Right cardiac atrium (tissue), 5 donors: ENCODE results near the gene CAV1. TPM values are rescaled to one million over a fixed set of nuclear protein-coding genes. Genes with fewer than 3 reads are reported as not detected.

Source experiments
- ATAC-seq, 2 donors: fragments of 200-7000 bp; cut with Tn5 transposase; one replicate each; pipeline versions ENCODE4 v1.8.0 to v1.9.1; 2020; ENCODE audit warnings: moderate library complexity in 2 of 2, mild to moderate bottlenecking in 1 of 2
- DNase-seq, 3 donors: peaks; one replicate each; pipeline ENCODE4 v3.0.0-alpha.2; 2020
- H3K27ac ChIP-seq: one replicate; pipeline ENCODE4 v1.5.1; 2013; ENCODE audit warnings: mild to moderate bottlenecking, low read length, control low read depth, moderate library complexity
- H3K27me3 ChIP-seq: one replicate; pipeline ENCODE4 v1.6.1; 2013; ENCODE audit not compliant: control insufficient read depth, insufficient read depth
- H3K4me1 ChIP-seq: one replicate; pipeline ENCODE4 v1.6.1; 2013; ENCODE audit warnings: low read length; ENCODE audit not compliant: control insufficient read depth, insufficient read depth
- H3K4me3 ChIP-seq: one replicate; pipeline ENCODE4 v1.5.1; 2013; ENCODE audit warnings: low read length, control low read depth
- H3K9me3 ChIP-seq: one replicate; pipeline ENCODE4 v1.6.1; 2013; ENCODE audit warnings: low read length; ENCODE audit not compliant: control insufficient read depth
- WGBS: extraction: QIAGEN DNeasy Blood & Tissue Kit; methylation state at CpG from one replicate; pipeline ENCODE4 v1.1.7; 2013; 5-methylcytosine and 5-hydroxymethylcytosine counted together
- intact Hi-C, 4 donors: fragments of 100-400 bp; cut with DNase I; formaldehyde crosslinking; loops; one replicate each; pipeline versions ENCODE4 v1.11.0 to v1.14.0; 2022 to 2023
- polyA plus RNA-seq: library from polyadenylated mRNA; stranded (reverse); fragments of 200-250 nt; gene quantifications from one replicate; pipeline ENCODE4 v1.2.3, GENCODE V29; 2013
- total RNA-seq, 4 donors: library from RNA; stranded (reverse); fragmentation: NEBNext Ultra II Directional; extraction: Animal tissue kit (Norgen Biotek cat#: 25700); gene quantifications; one replicate each; pipeline ENCODE4 v1.2.1, GENCODE V29; 2021
- donor health status: healthy with polysubstance abuse.
- donor health status: DM: no; HTN: yes; CAD: no.
- donor health status: DM: no; HTN: no; CAD: no.
- donor health status: DM: no; HTN: yes; CAD: no; lungs with severe emphysema.
- donor health status: DM: yes; HTN: yes; CAD: no.

Gene CAV1
- total and polyA plus RNA-seq, 5 donors, result 269 to 502 (median 357) TPM

DNA sequence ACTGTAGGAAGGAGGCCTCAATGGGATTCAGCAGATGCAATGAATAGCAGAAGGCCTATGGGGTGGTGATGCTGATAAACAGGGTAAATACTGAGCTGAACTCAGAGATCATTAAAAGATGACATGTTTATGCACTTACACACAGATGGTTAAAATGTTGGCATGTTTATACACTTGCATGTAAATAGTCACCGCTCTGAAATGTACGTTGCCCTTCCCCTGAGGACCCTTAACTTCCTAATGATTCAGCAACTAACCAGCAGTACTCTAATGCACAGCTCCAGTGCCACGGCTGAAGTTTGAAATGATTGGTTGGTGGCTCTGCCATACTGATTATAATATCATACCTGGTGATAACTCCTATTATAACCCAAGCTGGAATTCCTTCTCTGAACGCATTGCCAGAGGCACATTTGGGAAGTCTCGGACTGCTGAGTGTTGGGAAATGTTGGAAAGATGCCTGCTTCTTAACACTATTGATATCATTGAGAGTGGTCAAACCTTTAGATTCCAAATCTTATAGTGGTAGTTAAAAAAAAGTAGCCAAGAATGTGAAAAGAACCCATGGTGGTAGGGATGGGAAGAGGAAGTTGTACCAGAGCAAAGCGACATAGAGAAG, 3.7 kb upstream of the CAV1 start:
- H3K4me1 ChIP-seq, result no peaks in the 10 kb centered on the region
- no peak overlapping the region for H3K4me3 ChIP-seq
- H3K27me3 ChIP-seq, result no peaks in the 10 kb centered on the region
- H3K27ac ChIP-seq, result no peak overlapping the region
- no peak for DNase-seq
- 74% methylated on average over 6 of the region's 6 CpGs for WGBS
- H3K9me3 ChIP-seq, result no peaks in the 10 kb centered on the region
- ATAC-seq, result no peak
- intact Hi-C loops, result loop anchor here (10.0 kb wide), 5 partner anchors 54 to 256 kb away; no protein-coding TSS in a partner anchor

DNA sequence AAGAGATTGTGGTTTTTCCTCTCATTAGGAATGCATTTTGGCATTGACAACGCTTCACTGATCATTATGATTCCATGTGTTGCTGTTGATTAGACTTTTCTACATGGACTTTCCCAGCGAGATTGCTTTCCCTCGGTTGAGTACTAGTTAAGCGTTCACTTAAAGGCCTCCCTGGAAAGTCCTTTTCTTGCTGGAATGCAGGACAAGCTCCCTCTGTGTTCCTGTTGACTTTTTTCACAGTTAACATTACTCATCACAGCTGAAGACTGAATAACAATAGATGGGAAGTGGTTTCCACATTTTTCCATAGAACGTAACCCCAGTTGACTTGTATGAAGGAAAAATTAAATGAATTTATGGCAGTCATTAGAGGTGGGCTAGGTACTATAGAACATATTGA, 2.6 kb upstream of the CAV1 start:
- no peaks in the 10 kb centered on the region for H3K27me3 ChIP-seq
- H3K4me1 ChIP-seq, result no peaks in the 10 kb centered on the region
- H3K4me3 ChIP-seq, result no peak overlapping the region
- H3K27ac ChIP-seq, result no peak overlapping the region
- 60% methylated on average over 5 of the region's 5 CpGs for WGBS
- intact Hi-C loops, result loop anchor here (10.0 kb wide), 5 partner anchors 53 to 257 kb away; no protein-coding TSS in a partner anchor
- ATAC-seq (no peak), DNase-seq (no peak)
- no peaks in the 10 kb centered on the region for H3K9me3 ChIP-seq

DNA sequence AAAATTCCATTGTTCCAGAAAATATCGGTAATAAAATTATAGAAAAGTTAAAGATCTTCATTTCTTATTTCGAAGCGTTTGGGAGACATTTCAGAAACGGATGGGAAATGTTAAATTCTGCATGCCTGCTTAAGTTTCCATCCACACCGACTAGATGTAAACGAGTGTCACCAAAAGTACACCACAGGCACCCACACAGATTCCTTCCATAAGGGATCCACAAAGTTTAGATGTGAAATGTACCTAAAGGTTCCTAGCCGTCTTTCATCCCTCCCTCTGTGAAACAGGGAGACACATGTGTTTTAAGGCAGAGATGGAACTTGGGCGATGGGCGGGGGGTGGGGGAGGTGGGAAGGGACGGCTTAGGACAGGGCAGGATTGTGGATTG, 621 bp upstream of the CAV1 start:
- DNase-seq (no peak), ATAC-seq (no peak)
- peak overlapping the region; percentile 95 for H3K27ac ChIP-seq
- peak overlapping the region; percentile 76 for H3K4me3 ChIP-seq
- no peaks in the 10 kb centered on the region for H3K27me3 ChIP-seq
- WGBS, result 17% methylated on average over 10 of the region's 10 CpGs
- peaks cover 2% of the 10 kb centered on the region for H3K4me1 ChIP-seq
- intact Hi-C loops, result loop anchor here (2.0 to 10.0 kb wide), 6 partner anchors 51 to 259 kb away; no protein-coding TSS in a partner anchor
- no peaks in the 10 kb centered on the region for H3K9me3 ChIP-seq

DNA sequence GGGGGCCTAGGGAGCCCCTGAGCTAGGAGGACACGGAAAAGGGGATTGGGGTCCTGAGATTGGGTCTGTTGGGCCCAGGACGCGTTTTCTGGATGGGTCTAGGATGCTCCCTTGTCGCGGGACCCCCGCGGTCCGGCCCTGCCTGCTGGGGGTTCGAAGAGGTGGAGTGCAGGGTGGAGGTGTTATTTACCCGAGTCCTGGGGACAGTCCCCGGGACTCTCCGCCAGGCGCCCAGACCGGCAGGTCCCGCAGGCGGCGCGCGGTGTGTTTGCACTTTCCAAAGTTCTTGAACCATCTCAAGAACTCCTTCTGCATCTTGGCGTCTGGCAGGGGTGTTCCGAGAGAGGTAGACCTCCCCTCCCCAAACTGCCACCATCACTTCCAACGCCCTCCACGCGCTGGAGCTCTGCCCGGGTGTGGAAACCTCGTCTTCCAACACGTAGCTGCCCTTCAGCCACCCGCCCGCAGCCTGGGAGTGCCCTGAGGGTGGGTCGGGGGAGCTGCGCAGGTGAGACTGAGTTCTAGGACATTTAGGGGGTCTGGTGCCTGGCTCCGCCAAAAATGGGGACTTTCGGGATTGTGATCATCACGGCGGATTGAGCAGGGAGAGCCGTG, 569 bp downstream of the CAV1 start:
- H3K9me3 ChIP-seq, result no peaks in the 10 kb centered on the region
- intact Hi-C loops, result loop anchor here (2.0 to 10.0 kb wide), 8 partner anchors 49 to 263 kb away; no protein-coding TSS in a partner anchor
- WGBS, result under 1% methylated on average over 36 of the region's 36 CpGs

DNA sequence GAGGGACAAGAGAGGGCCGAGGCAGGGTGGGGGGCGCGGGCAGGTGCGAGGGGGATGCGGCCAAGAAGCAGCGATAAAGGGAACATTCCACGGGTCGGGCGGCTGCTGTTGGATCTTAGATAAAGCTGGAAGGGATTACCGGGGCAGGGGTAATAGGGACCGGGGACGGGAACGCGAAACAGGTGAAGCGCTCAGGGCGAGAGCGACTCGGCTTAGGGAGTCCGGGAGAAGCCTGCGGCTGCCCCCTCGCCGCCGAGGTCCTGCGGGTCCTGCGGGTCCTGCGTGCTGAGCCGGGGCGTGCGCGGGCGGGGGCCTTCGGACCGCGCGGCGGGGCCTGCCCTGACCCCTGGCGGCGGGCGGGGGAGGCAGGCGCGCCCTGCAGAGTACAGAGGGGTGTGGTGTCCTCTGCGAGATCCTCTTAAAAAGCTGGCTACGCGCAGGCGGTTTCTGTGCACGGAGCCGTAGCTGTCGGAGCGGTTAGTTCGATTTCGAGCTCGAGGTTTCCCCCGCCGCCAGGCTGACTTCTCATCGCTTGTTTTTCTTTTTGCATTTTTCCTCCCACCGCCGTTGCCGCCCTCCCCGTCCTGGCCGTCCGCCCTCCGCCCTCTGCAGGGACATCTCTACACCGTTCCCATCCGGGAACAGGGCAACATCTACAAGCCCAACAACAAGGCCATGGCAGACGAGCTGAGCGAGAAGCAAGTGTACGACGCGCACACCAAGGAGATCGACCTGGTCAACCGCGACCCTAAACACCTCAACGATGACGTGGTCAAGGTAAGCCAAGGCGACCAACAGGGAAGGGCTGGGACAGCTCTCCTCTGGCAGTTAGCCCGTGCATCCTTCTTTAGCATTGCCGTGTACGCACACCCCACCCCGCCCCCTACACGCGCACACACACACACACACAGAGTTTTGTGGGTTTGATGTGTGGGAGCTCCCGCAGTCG, 1.4 kb downstream of the CAV1 start:
- H3K4me3 ChIP-seq, result peak overlapping the region; percentile 76
- peaks cover 6% of the 10 kb centered on the region for H3K4me1 ChIP-seq
- no peaks in the 10 kb centered on the region for H3K27me3 ChIP-seq
- peak; percentile 89 to 91 for ATAC-seq
- peak; percentile 84 to 94 (median 93) for DNase-seq
- under 1% methylated on average over 83 of the region's 83 CpGs for WGBS
- peak overlapping the region; percentile 95 for H3K27ac ChIP-seq
- H3K9me3 ChIP-seq, result no peaks in the 10 kb centered on the region
- intact Hi-C loops, result loop anchor here (2.0 to 10.0 kb wide), 8 partner anchors 49 to 264 kb away; no protein-coding TSS in a partner anchor

More for the DNA sequence above, 569 bp downstream of the CAV1 start:
- Histone ChIP-seq H3K27me3 (no peaks in the 10 kb centered on the region), H3K27ac (peak overlapping the region; percentile 95), H3K4me3 (peak overlapping the region; percentile 76), H3K4me1 (peaks cover 3% of the 10 kb centered on the region)
- DNase-seq, result peak; percentile 48 to 84 (median 80)
- ATAC-seq, result peak; percentile 25 to 37

DNA sequence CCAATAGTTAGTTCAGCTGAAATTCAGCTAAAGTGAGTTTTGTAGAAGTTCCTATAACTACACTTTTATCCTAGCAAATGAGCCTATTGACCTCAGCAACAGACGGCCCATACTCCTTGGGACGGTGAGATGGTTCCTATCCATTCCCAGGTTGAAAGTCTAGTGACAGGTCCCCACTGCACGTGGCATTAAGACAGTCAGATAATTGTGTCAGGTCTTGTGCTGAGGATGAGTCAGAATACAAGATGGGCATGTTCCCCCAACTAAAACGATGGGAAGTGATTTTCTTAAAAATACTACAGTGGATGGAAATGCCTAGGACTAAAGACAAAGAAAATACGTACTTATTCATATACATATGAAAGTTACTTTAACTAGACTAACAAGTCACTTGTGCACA, 2.1 kb downstream of the CAV1 start:
- Histone ChIP-seq H3K4me1 (peaks cover 6% of the 10 kb centered on the region), H3K4me3 (peak overlapping the region; percentile 76), H3K9me3 (no peaks in the 10 kb centered on the region), H3K27ac (peak overlapping the region; percentile 92), H3K27me3 (no peaks in the 10 kb centered on the region)
- ATAC-seq (no peak), DNase-seq (no peak)
- intact Hi-C loops, result loop anchor here (5.0 to 10.0 kb wide), 7 partner anchors 48 to 265 kb away; no protein-coding TSS in a partner anchor
- 19% methylated on average over 5 of the region's 5 CpGs for WGBS

DNA sequence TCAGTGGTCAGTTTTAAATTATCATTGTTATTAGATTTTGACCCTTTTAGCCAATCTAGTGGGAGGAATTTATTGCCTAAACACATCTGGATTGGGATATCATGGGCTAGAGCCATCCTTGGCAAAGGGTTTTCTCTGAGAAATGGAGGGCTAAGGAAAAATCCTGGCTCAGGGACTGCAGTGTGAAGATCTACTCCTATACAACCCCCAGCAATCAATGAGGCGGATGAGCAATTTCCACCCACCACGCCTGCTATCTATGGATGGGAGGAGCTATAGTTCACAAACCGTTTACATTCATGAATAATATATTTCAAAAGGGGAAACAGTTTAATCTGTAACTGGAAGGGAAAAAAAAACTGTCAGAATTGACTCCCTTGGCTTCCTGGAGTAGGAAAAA, 2.7 kb downstream of the CAV1 start:
- intact Hi-C loops, result loop anchor here (5.0 to 10.0 kb wide), 7 partner anchors 47 to 265 kb away; no protein-coding TSS in a partner anchor
- peak overlapping the region; percentile 92 for H3K27ac ChIP-seq
- H3K4me3 ChIP-seq, result peak overlapping the region; percentile 76
- no peaks in the 10 kb centered on the region for H3K9me3 ChIP-seq
- WGBS, result 24% methylated on average over 3 of the region's 3 CpGs
- ATAC-seq (no peak), DNase-seq (no peak)
- peaks cover 8% of the 10 kb centered on the region for H3K4me1 ChIP-seq
- no peaks in the 10 kb centered on the region for H3K27me3 ChIP-seq

DNA sequence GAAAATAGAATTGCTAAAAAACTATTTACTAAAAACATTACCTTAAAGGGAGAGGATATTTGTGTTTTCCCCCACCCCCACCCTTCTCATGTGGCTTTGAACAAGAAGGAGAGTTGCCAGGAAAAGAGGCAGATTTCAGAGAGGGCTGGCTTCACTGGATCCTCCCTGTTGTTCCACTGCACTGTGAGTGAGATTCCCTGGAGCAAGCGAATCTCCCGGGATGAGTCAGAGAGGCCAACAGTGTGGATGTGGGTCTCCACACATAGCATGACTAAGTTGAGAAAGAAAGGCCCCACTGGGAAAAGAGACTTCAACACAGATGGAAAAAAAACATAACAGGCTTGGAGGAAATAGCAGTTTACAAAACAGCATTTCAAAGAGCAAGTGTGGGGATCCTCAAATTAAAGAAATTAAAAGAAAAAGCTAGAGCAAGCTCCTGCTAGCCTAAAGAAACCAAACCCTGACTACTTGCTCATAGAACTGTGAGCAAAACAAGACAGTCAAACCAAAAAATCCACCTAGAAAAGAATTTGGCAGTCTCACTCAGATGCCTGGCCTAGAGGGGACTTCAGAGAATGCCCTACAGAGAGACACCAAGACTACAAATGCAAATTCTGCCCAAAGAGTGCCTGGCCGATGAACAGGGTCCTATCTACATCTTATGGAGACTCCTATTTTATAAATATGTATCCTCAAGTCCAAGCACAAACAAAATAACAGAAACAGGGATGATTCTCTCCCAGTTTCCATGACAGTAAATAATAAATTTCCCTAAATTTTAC, 3.4 kb downstream of the CAV1 start:
- Histone ChIP-seq H3K27me3 (no peaks in the 10 kb centered on the region), H3K4me3 (peak overlapping the region; percentile 76), H3K4me1 (peaks cover 11% of the 10 kb centered on the region), H3K27ac (peak overlapping the region; percentile 95), H3K9me3 (no peaks in the 10 kb centered on the region)
- ATAC-seq, result peak; percentile 36 to 75
- peak; percentile 74 to 80 (median 75) for DNase-seq
- WGBS, result 14% methylated on average over 3 of the region's 3 CpGs
- intact Hi-C loops, result loop anchor here (5.0 to 10.0 kb wide), 7 partner anchors 47 to 266 kb away; no protein-coding TSS in a partner anchor

DNA sequence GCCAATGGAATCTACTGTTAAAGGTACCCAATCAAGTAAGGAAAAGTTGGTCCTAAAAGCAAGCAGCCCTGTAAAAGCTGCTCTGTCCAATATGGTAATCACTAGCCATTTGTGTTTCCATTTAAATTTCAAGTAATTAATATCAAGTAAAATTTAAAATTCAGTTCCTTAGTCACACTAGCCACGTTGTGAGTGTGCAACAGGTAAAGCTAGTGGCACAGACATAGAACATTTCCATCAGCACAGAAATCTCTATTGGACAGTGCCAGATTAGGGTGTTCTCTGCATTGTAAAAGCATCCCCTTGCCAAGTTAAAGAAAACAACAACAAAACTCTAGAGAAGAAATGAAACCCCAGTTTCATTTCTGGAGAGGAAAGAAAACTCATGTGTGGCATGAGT, 4.4 kb downstream of the CAV1 start:
- WGBS, result 36% methylated on average over 1 of the region's 1 CpG
- Histone ChIP-seq H3K4me1 (peaks cover 11% of the 10 kb centered on the region), H3K9me3 (no peaks in the 10 kb centered on the region), H3K4me3 (peak overlapping the region; percentile 37), H3K27ac (no peak overlapping the region), H3K27me3 (no peaks in the 10 kb centered on the region)
- no peak for DNase-seq
- intact Hi-C loops, result loop anchor here (5.0 to 10.0 kb wide), 7 partner anchors 46 to 267 kb away; no protein-coding TSS in a partner anchor
- no peak for ATAC-seq
